C4-2B (cell line): ENCODE data around the gene PLEKHS1.

Experiments used
- ZFX ChIP-seq: fragments of 450-650 bp; IDR thresholded peaks from 2 replicates; pipeline ENCODE4 v1.6.1; 2017
- TF ChIP-seq, protein P1 (sequence below): fragments of 450-650 bp; conservative IDR thresholded peaks from 2 replicates; pipeline ENCODE4 v1.5.1; 2017; ENCODE audit warnings: mild to moderate bottlenecking

DNA sequence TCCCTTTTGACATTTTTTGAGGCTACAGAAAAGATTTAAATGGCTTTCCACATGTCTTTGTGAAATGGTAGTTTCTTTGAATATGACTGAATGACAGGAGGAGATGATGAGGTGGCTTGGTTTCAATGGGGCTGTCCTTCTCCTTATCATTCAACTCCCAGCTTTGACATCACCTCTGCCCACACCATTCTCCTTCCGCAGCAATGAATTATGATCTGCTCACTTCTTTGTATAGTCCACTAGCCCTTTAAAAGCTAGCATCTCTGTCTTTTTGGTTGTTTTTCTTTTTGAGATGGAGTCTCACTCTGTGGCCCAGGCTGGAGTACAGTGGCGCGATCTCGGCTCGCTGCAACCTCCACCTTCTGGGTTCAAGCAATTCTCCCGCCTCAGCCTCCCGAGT lies 70.7 kb downstream of the PLEKHS1 start:
- TF ChIP-seq, protein P1, sequence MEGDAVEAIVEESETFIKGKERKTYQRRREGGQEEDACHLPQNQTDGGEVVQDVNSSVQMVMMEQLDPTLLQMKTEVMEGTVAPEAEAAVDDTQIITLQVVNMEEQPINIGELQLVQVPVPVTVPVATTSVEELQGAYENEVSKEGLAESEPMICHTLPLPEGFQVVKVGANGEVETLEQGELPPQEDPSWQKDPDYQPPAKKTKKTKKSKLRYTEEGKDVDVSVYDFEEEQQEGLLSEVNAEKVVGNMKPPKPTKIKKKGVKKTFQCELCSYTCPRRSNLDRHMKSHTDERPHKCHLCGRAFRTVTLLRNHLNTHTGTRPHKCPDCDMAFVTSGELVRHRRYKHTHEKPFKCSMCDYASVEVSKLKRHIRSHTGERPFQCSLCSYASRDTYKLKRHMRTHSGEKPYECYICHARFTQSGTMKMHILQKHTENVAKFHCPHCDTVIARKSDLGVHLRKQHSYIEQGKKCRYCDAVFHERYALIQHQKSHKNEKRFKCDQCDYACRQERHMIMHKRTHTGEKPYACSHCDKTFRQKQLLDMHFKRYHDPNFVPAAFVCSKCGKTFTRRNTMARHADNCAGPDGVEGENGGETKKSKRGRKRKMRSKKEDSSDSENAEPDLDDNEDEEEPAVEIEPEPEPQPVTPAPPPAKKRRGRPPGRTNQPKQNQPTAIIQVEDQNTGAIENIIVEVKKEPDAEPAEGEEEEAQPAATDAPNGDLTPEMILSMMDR, result no peak
- TF ChIP-seq ZFX, result no peak
